ENCODE results near the gene CHTF18.

The CHTF18 gene

GRCh38 chr16:776824-777223 lies 11.6 kb upstream of the CHTF18 start:
- no peak for DNase-seq

DNA sequence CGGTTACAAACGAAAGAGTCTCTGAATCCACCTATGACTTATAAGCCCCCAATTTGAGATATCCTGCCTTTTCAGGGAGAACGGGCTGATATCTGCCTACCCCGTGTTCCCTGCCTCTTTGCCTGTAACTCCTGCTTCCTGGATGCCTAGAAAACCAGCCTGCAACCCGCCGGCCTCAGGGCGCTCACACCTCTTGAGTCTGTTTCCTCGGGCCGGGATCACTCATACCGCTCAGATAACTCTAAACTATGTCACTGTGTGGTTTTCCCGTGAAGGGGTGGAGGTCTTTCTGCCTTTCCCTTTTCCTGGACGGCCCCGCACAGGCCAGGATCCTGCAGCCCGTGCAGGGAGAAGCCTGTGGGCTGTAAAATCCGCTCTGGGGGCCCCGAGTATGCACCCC lies 10.6 kb upstream of the CHTF18 start:
- no peak for DNase-seq

DNA sequence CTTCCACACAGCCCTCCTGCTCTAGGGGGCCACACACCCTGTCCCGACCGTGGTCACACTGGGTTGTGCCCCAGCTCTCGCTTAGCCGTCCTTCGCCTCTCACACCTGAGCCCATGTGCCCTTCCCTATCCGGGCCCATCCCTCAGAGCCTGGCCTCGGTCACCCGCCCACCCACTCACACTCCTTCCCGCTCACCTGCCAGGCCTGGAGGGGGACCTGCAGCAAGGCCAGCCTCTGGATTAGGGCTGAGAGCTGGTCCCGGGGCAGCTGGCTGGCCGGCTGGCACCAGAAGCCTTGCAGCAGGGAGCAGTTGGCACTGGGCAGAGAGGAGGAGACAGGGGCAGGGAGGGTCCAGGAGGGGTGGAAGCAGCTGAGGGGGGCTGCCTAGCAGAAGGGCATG lies 10.0 kb upstream of the CHTF18 start:
- DNase-seq = no peak

GRCh38 chr16:778909-779527 lies 9.4 kb upstream of the CHTF18 start:
- DNase-seq = no peak

DNA sequence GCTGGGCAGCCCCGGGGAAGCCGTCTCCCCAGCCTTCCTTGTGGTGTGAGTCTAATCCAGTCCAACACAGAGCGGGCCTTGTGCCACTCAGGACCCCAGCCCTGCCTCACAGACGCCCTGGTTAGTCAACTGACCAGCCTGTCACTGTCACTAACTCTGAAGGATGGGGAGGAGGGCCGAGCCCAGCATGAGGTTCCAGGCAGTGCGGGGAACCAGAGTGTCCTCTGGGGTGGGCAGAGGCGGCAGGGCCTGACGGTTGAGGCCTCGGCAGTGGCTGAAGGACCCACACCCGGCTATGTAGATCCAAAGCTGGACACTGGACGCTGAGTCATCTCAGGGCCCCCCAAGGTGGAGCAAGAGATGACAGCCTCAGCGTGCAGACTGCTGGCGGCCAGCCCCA lies 8.9 kb upstream of the CHTF18 start:
- no peak for DNase-seq

DNA sequence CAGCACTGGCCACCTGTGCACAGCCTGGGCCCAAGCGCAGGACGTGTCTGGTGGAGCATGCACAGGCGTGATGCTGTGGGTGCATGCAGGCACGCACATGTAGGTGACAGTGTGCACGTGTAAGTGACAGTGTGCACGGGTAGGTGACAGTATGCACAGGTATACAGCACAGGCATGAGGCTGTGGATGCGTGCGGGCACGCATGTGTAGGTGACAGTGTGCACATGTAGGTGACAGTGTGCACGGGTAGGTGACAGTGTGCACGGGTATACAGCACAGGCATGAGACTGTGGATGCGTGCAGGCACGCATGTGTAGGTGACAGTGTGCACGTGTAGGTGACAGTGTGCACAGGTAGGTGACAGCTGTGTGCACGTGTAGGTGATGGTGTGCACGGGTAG lies 8.1 kb upstream of the CHTF18 start:
- no peak for DNase-seq

DNA sequence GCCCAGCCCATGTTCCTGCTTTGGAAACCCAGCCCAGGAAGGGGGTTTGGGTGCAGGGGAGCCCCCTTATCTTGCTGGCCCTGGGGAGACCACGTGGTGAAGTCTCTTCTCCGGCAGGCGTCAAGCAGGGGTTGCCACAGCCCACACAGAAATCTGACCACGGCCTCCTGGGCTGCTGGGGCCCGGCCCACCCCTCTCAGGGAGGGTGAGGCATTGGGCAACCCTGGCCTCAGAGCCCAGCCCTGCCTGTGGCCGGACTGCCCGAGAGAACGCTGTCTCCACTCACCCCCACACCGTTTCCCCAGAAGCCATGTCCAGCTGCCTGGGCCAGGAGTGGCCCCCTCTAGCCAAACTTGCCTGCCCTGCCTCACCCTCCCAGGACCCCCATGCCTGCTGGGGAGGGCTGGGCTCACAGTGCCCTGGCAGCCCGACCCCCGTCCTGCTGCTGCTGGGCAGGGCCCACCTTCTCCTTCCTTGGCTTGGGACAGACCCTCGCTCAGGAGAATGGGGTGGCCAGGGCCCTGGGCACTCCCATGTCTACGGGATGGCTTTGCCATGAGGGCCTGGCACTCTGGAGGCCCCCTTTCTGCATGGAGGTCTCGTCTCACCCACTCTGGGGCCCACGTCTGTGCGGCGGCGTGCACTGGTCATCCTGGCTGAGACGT lies 6.9 kb upstream of the CHTF18 start:
- DNase-seq = no peak

- no peak for DNase-seq
These were observed 6.2 kb upstream of the CHTF18 start for GRCh38 chr16:782258-782657.

DNA sequence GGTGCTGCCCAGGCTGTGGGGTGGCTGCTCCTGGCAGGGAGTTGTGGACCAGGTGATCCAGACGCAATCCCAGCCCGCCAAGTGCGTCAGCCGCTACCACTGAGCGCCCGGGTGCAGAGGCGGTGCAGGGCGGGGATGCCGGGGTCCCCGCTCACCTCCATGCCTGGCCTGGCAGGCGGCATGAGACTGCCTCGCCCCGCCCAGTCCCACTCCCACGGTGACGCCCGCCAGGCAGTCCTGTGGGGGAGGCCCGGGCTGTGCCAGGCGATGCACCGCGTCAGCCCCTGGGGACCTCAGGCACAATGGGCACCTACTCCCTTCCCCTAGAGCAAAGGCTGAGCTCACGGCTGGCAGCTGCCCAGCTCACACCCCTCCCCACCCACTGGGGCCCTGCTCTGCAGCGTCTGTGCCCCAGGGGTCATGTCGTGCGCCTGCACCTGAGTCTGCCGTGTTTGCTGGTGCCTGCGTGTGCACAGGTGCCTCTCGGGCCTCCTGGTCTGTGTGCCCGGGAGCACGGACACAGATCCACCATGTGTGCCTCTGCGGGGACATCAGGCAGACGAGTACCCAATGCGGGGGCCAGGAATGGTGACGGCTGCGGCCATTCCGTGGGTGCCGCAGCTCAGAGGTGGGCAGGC lies 5.5 kb upstream of the CHTF18 start:
- DNase-seq = no peak

DNA sequence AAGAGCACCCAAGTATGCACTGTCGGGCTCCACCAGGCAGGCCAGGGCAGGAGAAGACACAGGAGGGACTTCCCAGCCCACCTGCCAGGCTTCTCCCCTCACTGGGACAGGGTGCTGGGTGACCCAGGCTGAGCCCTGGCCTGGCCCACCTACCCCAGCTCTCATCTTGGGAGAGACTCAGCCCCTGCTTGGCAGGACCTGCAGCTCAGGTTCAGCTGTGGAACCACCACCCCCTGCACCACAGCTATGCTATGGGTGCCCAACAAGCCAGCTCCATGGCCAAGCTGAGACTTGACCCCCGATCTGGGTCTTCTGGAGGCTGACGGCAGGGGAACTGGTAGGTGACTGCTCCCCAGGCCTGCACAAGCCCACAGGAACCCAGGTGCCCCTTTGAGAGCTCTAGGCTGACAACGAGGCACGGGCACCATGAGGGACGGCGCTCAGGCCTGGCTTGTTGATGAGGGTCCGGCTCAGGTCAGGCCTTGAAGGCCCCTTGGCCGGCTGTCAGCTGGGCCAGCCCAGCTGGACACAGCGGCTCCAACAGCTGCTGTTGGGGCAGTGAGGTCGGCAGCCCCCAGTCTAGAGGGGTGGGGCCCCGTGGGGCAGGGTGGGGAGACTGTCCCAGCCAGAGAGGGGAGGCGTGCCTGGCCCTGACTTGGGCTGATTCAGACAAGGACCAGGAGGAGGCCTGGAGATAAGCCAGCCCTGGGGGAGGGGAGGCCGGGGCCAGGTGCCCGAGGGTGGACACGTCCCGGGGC lies 4.8 kb upstream of the CHTF18 start:
- DNase-seq = no peak

DNA sequence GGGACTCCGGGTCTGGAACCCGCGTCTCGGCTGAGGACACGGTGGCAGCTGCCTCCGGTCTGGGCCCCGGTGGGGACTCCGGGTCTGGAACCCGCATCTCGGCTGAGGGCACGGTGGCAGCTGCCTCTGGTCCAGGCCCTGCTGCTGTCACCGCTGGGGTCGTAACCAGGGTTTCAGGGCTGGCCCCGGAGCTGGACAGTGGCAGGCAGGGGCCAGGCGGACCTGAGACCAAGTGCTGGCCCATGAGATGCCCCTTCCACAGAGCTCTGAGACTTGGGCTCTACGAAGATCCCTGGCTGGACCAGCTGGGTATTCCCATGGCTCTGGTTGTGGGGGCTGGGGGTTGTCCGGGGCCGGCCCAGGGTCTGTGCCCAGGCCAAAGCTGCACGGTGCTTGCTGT lies 4.0 kb upstream of the CHTF18 start:
- DNase-seq = no peak

- peak; percentile 72 for DNase-seq
These were observed 2.6 kb upstream of the CHTF18 start for GRCh38 chr16:785563-786535.

GRCh38 chr16:787321-787966 lies 976 bp upstream of the CHTF18 start:
- no peak for DNase-seq

DNA sequence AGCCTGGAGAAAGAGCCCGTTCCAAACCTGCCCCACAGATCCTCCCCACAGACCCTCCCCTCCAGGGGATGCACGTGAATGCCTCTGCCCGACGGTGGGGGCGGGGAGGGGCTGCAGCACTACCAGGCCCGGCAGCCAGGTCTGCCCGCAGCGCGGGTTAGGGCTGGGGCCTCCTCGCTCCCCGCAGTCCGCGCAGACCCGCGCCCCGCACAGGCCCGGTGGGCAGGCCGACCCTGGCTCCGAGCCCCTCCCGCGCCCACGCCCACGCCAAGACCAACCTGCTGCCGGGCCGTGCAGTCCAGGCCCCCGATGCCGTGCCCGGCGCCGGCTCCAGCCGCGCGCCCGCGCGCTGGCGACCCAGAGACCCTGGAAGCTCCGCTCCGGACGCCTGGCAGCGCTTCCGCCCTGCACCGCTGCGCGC lies 432 bp upstream of the CHTF18 start, which contains the start of gene RPUSD1:
Gene RPUSD1, minus strand, starts transcription at position 404 of the 421 bp plus-strand sequence. CDS start 644 bp downstream, outside the sequence.
- no peak for DNase-seq

GRCh38 chr16:789191-789850 lies 901 bp downstream of the CHTF18 start:
- DNase-seq = no peak

GRCh38 chr16:790086-790485 lies 1.7 kb downstream of the CHTF18 start:
- no peak for DNase-seq

- no peak for DNase-seq
These were observed 2.7 kb downstream of the CHTF18 start for GRCh38 chr16:791131-791530.

GRCh38 chr16:792221-792995 lies 4.0 kb downstream of the CHTF18 start:
- DNase-seq = no peak

GRCh38 chr16:793414-793813 lies 5.0 kb downstream of the CHTF18 start:
- DNase-seq = no peak

DNA sequence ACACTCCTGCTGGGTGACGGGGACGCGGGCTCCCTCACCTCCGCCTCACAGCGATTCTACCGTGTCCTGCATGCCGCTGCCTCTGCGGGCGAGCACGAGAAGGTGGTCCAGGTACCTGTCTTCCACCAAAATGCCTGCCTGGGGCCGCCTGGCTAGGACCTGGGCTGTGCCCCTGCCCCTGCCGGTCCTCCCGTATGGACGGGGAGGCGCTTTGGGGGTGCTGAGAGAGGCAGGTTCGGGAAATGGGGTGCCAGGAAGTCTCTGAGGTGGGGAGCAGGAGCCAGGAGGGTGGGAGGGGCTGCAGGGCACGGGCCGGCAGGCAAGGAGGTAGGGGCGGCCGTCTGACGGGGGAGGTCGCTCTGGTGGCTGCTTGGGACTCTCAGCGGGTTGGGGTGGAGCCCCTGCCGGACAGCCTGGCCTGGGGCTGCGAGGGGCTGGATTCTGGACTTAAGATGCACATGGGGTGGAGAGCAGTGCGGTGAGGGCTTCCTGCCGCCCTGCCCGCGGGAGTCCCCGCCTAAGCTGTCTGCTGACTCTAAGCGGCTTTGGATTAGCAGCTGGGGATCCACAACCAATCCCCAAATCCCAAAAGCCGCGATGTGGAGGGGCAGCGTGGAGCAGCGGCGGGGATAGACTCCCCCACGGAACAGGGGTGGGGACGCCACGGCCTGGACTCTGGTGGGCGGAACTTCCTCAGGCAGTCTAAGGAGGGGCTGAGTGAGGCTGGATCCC lies 5.8 kb downstream of the CHTF18 start:
- DNase-seq = no peak
